Activated T-helper 2 cell treated with anti-CD3 and anti-CD28 coated beads, Interferon-gamma antibody, Interleukin-2, Interleukin-4, amounts not matched to agents 10 μg/mL and 5 μg/mL and 100 μg/mL, durations not matched to agents 14 hours and 24 hours and 36 hours (primary cell): ENCODE measurements around the gene C6orf163. TPM values are rescaled to one million over a fixed set of nuclear protein-coding genes. Genes with fewer than 3 reads are reported as not detected.
A peak's percentile ranks its signal among the peaks of the same experiment; 100 is the strongest.
"Not testable (repeated sequence)": the region's sequence is repeated elsewhere in the genome, so short reads cannot be mapped to it uniquely, and the experiment has no call there.

Source experiments
- DNase-seq: peaks from one replicate; pipeline ENCODE4 v3.0.0; 2021; ENCODE audit warnings: low spot score
- H3K27ac Mint-ChIP-seq: one replicate; pipeline ENCODE4 v1.8.0; 2021; ENCODE audit warnings: mixed read lengths
- H3K27me3 Mint-ChIP-seq: one replicate; pipeline ENCODE4 v1.8.0; 2021; ENCODE audit warnings: low read depth, mixed read lengths
- H3K36me3 Mint-ChIP-seq: one replicate; pipeline ENCODE4 v1.8.0; 2021; ENCODE audit warnings: low read depth, mixed read lengths
- H3K4me1 Mint-ChIP-seq: one replicate; pipeline ENCODE4 v1.8.0; 2021; ENCODE audit warnings: low read depth, mixed read lengths
- H3K4me3 Mint-ChIP-seq: one replicate; pipeline ENCODE4 v1.8.0; 2021; ENCODE audit warnings: low read depth, mild to moderate bottlenecking, moderate library complexity, mixed read lengths
- H3K9me3 Mint-ChIP-seq: one replicate; pipeline ENCODE4 v1.8.0; 2021; ENCODE audit warnings: mixed read lengths
- intact Hi-C: fragments of 100-400 bp; cut with micrococcal nuclease; formaldehyde crosslinking; loops from one replicate; pipeline ENCODE4 v1.15.1; 2023
- total RNA-seq: library from RNA; stranded (reverse); gene quantifications from 2 replicates; pipeline ENCODE4 v1.2.3, GENCODE V29; 2022

Gene C6orf163
- 1.1 TPM in 2 replicates for total RNA-seq

DNA sequence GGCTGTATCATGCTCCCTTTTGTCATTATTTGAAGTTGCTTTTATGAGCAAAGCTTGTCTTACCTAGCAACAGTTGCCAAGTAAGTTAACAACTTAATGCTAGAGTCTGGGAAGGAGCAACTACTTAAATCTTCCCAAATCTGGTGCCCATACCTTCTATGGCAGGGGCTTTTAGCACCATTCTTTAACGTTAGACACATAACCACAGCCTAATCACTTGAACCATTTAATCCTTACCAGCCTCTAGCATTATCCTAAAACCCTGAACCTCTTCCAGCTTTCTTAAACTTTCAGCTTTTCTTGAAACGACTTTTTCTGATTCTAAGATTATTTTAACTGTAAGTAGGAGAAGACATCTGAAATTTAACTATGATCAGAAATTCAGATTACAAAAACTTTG, at the start of gene C6orf163:
Gene C6orf163 (plus strand): TSS at position 83 of the 400 bp plus-strand sequence. CDS start 287 bp downstream, at position 370.
- H3K9me3 Mint-ChIP-seq, result no peaks in the 10 kb centered on the region
- H3K4me1 Mint-ChIP-seq, result no peaks in the 10 kb centered on the region
- no peak within 1 kb of the TSS for H3K27ac Mint-ChIP-seq

DNA sequence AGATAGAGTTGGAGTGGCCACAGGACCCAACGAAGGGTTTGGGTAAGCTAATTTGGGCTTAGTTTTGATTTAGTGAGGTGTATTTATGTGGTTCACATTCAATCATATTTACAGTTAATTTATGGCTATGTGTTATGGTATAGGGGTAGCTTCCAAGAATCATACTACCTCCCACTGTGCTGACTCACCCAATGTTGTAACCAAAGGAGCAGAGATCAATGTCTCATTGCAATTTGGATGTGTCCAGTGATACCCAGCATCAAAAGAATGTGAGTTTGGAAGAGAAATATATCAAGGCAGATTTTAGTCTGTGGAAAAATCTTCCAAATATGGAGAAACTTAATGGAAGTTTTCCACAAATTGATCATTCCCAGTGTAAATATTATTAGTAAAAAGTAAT, 47.5 kb upstream of the C6orf163 start:
- Mint-ChIP-seq H3K4me1 (no peaks in the 10 kb centered on the region), H3K4me3 (no peak overlapping the region), H3K9me3 (no peaks in the 10 kb centered on the region), H3K27me3 (peaks cover 23% of the 10 kb centered on the region), H3K36me3 (no peaks in the 10 kb centered on the region), H3K27ac (no peak overlapping the region)
- DNase-seq, result no peak
- intact Hi-C loops, result no loop called here

More for the DNA sequence above, at the start of gene C6orf163:
- Mint-ChIP-seq H3K27me3 (no peaks in the 10 kb centered on the region), H3K4me3 (no peak within 1 kb of the TSS), H3K36me3 (no peaks in the 10 kb centered on the region)
- intact Hi-C loops, result no loop called here
- no peak for DNase-seq

DNA sequence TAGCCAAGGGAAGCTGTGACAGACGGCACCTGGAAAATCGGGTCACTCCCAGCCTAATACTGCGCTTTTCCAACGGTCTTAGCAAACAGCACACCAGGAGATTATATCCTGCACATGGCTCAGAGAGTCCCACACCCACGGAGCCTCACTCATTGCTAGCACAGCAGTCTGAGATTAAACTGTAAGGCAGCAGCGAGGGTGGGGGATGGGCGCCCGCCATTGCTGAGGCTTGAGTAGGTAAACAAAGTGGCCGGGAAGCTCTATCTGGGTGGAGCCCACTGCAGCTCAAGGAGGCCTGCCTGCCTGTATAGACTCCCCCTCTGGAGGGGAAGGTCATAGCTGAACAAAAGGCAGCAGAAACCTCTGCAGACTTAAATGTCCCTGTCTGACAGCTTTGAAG, 43.3 kb upstream of the C6orf163 start:
- H3K4me1 Mint-ChIP-seq, intact Hi-C loops, H3K27ac Mint-ChIP-seq, DNase-seq, H3K4me3 Mint-ChIP-seq, H3K9me3 Mint-ChIP-seq, H3K36me3 Mint-ChIP-seq: not testable (repeated sequence)
- H3K27me3 Mint-ChIP-seq, result peaks cover 25% of the 10 kb centered on the region

DNA sequence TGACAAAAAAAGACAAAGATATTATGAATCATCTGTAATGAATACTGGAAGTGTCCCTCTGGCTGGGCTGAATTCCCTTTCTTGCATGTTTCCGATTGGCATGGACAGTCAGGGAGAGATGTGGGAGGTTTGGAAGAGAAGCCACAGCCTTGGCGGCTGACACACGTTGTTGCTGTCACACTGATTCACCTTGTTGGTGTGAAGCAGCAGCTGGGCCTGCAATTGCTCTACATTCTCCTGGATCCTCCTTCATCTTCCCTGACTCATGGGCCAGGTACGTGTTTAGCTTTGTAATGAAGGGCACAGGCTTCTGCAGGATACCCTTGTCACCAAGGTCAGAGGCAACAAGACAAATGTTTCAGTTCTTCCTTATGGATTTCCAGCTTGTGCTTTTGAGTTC, 35.6 kb upstream of the C6orf163 start:
- H3K36me3 Mint-ChIP-seq, result no peaks in the 10 kb centered on the region
- intact Hi-C loops, result no loop called here
- H3K27ac Mint-ChIP-seq, result no peak overlapping the region
- no peaks in the 10 kb centered on the region for H3K9me3 Mint-ChIP-seq
- H3K4me3 Mint-ChIP-seq, result no peak overlapping the region
- H3K27me3 Mint-ChIP-seq, result peaks cover 23% of the 10 kb centered on the region
- DNase-seq, result no peak
- no peaks in the 10 kb centered on the region for H3K4me1 Mint-ChIP-seq

DNA sequence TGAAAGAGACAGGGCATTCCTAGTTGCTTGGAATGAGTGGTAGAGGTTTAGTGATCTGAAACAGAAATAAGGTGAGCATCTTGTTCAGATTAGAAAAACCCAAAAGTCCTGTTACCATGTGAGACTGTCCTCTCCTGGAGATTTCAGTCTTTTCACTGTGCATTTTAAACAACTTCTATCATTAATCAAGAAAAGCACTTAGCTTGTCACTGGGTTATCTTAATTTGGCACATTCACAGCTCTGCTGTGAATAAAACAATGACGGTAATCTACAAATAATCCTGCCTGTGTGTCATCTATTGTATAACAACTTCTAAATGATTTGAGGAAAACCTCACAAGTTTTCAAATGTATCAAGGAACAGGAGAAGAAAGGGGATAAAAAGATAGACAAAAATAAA, 31.8 kb upstream of the C6orf163 start:
- H3K4me3 Mint-ChIP-seq, result no peak overlapping the region
- H3K9me3 Mint-ChIP-seq, result no peaks in the 10 kb centered on the region
- H3K27me3 Mint-ChIP-seq, result peaks cover 29% of the 10 kb centered on the region
- DNase-seq, result no peak
- intact Hi-C loops, result no loop called here
- H3K36me3 Mint-ChIP-seq, result no peaks in the 10 kb centered on the region
- H3K4me1 Mint-ChIP-seq, result no peaks in the 10 kb centered on the region
- H3K27ac Mint-ChIP-seq, result no peak overlapping the region

DNA sequence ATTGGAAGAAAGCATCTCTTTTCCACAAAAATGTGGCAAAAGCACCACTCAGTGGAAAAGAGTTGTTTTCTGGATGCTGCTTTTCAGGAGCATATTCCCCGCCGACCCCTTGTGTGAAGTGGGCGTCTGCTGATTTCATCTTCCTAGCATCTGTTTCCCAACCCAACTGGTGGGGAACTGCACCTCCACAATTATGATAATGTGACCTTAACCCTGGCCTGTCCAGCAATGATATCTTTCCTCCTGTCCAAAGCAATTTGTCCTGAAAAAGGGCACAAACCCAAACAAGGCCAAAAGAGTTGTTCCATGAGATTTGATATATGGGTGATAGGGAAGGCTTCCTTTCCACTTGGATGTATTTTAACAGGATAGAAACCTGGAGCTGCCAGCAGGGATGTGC, 29.5 kb upstream of the C6orf163 start:
- H3K27me3 Mint-ChIP-seq, result peaks cover 31% of the 10 kb centered on the region

DNA sequence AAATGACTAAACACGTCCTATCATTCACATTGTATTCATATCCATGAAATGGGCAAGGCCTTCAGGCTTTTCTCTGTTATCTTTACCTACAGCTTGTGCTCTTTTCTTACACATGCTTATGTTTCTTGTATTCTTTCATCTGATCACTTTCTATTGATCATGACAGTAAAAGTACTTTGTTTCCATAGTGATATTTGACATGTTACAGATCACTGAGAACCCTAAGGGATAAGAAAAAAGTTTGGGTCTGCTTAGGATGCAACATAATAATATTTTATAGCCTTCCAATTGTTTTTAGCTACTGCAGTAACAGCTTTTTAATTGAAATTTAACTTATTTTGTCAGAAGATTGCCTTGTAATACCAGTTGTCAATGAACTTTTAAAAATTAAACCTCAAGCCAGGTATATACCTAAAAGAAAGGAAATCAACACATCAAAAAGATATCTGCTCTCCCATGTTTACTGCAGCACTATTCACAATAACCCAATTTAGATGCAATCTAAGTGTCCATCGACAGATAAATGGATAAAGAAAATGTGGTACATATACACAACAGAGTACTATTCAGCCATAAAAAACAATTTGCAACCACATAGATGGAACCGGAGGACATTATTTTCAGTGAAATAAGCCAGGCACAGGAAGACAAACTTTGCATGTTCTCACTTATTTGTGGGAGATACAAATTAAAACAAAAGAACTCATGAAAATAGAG, 25.2 kb upstream of the C6orf163 start:
- peaks cover 6% of the 10 kb centered on the region for H3K4me1 Mint-ChIP-seq
- DNase-seq, result no peak
- H3K4me3 Mint-ChIP-seq, result no peak overlapping the region
- no peak overlapping the region for H3K27ac Mint-ChIP-seq
- peaks cover 10% of the 10 kb centered on the region for H3K27me3 Mint-ChIP-seq
- no peaks in the 10 kb centered on the region for H3K9me3 Mint-ChIP-seq
- intact Hi-C loops, result no loop called here
- no peaks in the 10 kb centered on the region for H3K36me3 Mint-ChIP-seq

More for the DNA sequence above, 29.5 kb upstream of the C6orf163 start:
- no peak for DNase-seq
- Mint-ChIP-seq H3K9me3 (no peaks in the 10 kb centered on the region), H3K36me3 (no peaks in the 10 kb centered on the region), H3K4me1 (no peaks in the 10 kb centered on the region), H3K27ac (no peak overlapping the region), H3K4me3 (no peak overlapping the region)
- intact Hi-C loops, result no loop called here

DNA sequence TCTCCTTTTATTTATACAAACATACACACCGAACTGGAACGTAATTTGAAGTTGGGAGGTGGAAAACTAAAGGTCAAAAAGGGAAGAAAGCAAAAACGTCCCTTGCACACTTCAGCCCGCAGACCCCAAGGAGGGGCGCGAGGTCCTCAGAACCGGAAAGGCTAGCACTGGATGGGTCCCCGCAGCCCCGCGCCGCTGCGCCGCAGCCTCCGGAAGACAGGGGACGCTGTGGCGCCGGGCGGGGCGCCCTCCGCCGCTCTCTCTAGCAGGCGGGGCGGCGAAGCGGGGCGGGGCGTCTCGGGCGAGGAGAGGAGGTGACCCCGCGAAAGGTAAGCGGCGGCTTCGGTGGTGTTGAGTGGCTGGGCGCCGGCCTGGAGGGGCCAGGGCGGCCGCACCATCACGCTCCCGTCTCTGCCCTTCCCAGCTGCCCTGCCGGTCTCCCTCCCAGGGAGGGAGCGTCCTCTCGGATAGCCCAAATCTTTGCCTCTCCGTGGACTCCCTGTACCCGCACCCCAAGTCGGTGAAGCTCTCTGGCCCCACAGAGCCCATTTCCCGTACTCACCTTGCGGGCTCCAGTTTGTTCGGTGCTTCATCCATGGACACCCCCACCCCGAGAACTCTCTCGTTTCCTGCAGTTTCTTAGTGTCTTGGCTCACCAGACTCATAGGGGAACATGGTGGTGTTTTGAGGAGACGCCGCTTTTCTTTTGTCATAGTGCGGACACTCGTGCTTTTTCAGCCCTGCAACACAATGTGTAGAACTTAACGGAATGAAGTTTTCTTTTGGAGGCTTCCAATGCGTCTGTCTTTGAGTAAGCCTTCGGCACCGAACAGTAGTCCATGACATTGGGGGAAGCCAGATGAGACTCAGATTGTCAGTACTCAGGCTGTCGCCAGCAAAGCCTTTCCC, 22.1 kb upstream of the C6orf163 start, which contains the start of gene SMIM8:
Gene SMIM8 (plus strand): TSS at position 285 of the 909 bp plus-strand sequence. CDS start 14,444 bp downstream, outside the sequence.
- H3K27me3 Mint-ChIP-seq, result peaks cover 2% of the 10 kb centered on the region

DNA sequence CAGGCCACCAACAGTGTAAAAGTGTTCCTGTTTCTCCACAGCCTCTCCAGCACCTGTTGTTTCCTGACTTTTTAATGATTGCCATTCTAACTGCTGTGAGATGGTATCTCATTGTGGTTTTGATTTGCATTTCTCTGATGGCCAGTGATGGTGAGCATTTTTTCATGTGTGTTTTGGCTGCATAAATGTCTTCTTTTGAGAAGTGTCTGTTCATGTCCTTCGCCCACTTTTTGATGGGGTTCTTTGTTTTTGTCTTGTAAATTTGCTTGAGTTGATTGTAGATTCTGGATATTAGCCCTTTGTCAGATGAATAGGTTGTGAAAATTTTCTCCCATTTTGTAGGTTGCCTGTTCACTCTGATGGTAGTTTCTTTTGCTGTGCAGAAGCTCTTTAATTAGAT, 20.7 kb upstream of the C6orf163 start:
- not testable (repeated sequence) for DNase-seq, H3K9me3 Mint-ChIP-seq, H3K27me3 Mint-ChIP-seq, H3K27ac Mint-ChIP-seq, H3K4me1 Mint-ChIP-seq, H3K36me3 Mint-ChIP-seq
- H3K4me3 Mint-ChIP-seq, result peak overlapping the region; percentile 62
- intact Hi-C loops, result loop anchor here (2.0 to 5.0 kb wide), 2 partner anchors 187 to 265 kb away; partner anchors contain the start of gene RARS2

More for the DNA sequence above, 22.1 kb upstream of the C6orf163 start, which contains the start of gene SMIM8:
- peak; percentile 79 for DNase-seq
- Mint-ChIP-seq H3K4me1 (peaks cover 6% of the 10 kb centered on the region), H3K27ac (peak within 1 kb of the TSS; percentile 83), H3K9me3 (peaks cover 8% of the 10 kb centered on the region), H3K4me3 (peak within 1 kb of the TSS; percentile 97), H3K36me3 (no peaks in the 10 kb centered on the region)
- intact Hi-C loops, result loop anchor here (1.0 to 5.0 kb wide), 5 partner anchors 86 to 266 kb away; partner anchors contain the start of genes RARS2, SLC35A1 and ZNF292

DNA sequence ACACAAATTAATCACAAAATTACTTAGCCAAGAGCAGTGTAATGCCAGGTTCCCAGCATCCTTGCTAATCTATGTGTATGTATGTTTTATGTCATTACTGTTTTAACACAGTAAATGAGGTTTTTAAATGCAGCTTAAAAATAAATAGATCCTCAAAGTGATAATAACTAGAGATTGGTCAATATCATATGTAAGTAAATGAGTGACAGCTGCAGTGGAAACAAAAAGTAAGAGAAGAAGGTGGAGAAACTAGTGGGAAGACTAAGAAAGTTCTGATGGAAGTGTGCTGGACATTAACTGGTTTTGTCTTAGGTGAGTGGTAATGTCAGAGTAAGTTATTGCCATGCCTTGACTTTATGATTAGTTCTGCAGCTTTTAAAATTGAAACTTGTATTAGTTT, 13.7 kb upstream of the C6orf163 start:
- peaks cover 16% of the 10 kb centered on the region for H3K4me1 Mint-ChIP-seq
- peaks cover 4% of the 10 kb centered on the region for H3K9me3 Mint-ChIP-seq
- no peak overlapping the region for H3K4me3 Mint-ChIP-seq
- no peak overlapping the region for H3K27ac Mint-ChIP-seq
- no peak for DNase-seq
- intact Hi-C loops, result no loop called here
- no peaks in the 10 kb centered on the region for H3K27me3 Mint-ChIP-seq
- peaks cover 10% of the 10 kb centered on the region for H3K36me3 Mint-ChIP-seq

DNA sequence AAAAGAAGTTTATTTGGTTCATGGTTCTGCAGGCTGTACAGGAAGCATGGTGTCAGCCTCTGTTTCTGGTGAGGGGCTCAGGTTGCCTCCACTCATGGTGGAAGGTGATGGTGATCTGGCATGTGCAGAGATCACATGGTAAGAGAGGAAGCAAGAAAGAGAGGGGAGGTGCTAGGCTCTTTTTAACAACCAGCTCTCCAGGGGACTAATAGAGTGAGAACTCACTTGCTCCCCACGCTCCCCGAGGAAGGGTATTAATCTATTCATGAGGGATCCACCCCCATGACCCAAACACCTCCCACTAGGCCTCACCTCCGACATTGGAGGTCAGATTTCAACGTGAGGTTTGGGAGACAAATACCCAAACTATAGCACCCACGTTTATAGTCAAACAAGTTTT, 11.6 kb upstream of the C6orf163 start:
- Mint-ChIP-seq H3K36me3 (peaks cover 10% of the 10 kb centered on the region), H3K27me3 (no peaks in the 10 kb centered on the region), H3K27ac (no peak overlapping the region), H3K9me3 (no peaks in the 10 kb centered on the region), H3K4me3 (no peak overlapping the region), H3K4me1 (peaks cover 16% of the 10 kb centered on the region)
- intact Hi-C loops, result no loop called here
- DNase-seq, result no peak

DNA sequence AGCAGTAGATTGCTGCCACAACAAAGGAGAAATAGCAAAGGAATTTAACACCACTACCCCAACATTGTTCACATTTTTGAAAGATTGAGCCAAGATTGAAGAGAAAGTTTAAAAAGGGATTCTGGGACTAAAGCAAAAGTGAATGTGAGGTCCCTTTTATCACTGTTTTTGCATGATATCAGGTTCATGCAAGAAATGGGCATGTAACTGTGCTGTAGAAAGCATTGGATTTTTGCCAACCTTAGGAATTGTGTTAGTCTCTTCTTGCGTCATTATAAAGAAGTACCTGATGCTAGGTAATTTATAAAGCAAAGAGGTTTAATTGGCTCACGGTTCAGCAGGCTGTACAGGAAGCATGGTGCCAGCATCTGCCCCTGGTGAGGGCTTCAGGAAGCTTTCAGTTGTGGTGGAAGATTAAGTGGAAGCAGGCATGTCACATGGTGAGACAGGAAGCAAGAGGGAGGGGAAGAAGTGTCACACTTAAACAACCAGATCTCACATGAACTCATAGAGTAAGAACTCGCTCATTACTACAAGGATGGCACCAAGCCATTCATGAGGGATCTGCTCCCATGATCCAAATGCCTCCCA, 10.9 kb upstream of the C6orf163 start:
- Mint-ChIP-seq H3K36me3 (peaks cover 10% of the 10 kb centered on the region), H3K27me3 (no peaks in the 10 kb centered on the region), H3K4me1 (peaks cover 16% of the 10 kb centered on the region), H3K9me3 (no peaks in the 10 kb centered on the region), H3K4me3 (no peak overlapping the region), H3K27ac (no peak overlapping the region)
- intact Hi-C loops, result no loop called here
- DNase-seq, result no peak
